Suppressor macrophage treated with lipopolysaccharide for 1 hour (primary cell): Measurements from ENCODE around the gene SLC10A7.

Experiments
- DNase-seq, 3 donors: peaks; one replicate each; pipeline ENCODE4 v3.0.0-alpha.2; 2020 to 2022

SLC10A7 gene

GRCh38 chr4:146252969-146253611, 268.6 kb downstream of the SLC10A7 start:
- DNase-seq = no peak

GRCh38 chr4:146247356-146247755, 274.4 kb downstream of the SLC10A7 start:
- no peak for DNase-seq

GRCh38 chr4:146246381-146246780, 275.4 kb downstream of the SLC10A7 start:
- DNase-seq = no peak

- no peak for DNase-seq
Observed at GRCh38 chr4:146245850-146246249, 275.9 kb downstream of the SLC10A7 start.

GRCh38 chr4:146245246-146245645, 276.5 kb downstream of the SLC10A7 start:
- no peak for DNase-seq

GRCh38 chr4:146244496-146244895, 277.2 kb downstream of the SLC10A7 start:
- DNase-seq = no peak

- DNase-seq = no peak
Observed at GRCh38 chr4:146243883-146244277, 277.9 kb downstream of the SLC10A7 start.

GRCh38 chr4:146243141-146243882, 278.4 kb downstream of the SLC10A7 start:
- DNase-seq = peak; percentile 74 to 79 (median 78)

- no peak for DNase-seq
Observed at GRCh38 chr4:146238107-146238506, 283.6 kb downstream of the SLC10A7 start.

- no peak for DNase-seq
Observed at GRCh38 chr4:146237092-146237491, 284.6 kb downstream of the SLC10A7 start.

- no peak for DNase-seq
Observed at GRCh38 chr4:146236216-146236615, 285.5 kb downstream of the SLC10A7 start.

GRCh38 chr4:146235654-146236177, 286.0 kb downstream of the SLC10A7 start:
- peak; percentile 78 to 88 (median 86) for DNase-seq

GRCh38 chr4:146232131-146232722, 289.5 kb downstream of the SLC10A7 start:
- DNase-seq = peak; percentile 11 to 56 (median 42)

- no peak for DNase-seq
Observed at GRCh38 chr4:146229406-146229805, 292.3 kb downstream of the SLC10A7 start.

- no peak for DNase-seq
Observed at GRCh38 chr4:146224326-146224966, 297.3 kb downstream of the SLC10A7 start.

GRCh38 chr4:146222313-146222712, 299.4 kb downstream of the SLC10A7 start:
- DNase-seq = no peak

GRCh38 chr4:146214238-146214637, 307.5 kb downstream of the SLC10A7 start, which contains the start of gene REELD1:
REELD1 (plus strand) TSS chr4:146214538; CDS start chr4:146216953, 2,415 bp downstream.
- no peak for DNase-seq

- no peak for DNase-seq
Observed at GRCh38 chr4:146212781-146213180, 309.0 kb downstream of the SLC10A7 start.

- DNase-seq = no peak
Observed at GRCh38 chr4:146211440-146211839, 310.3 kb downstream of the SLC10A7 start.

- no peak for DNase-seq
Observed at GRCh38 chr4:146210890-146211289, 310.9 kb downstream of the SLC10A7 start.

GRCh38 chr4:146207410-146207809, 314.3 kb downstream of the SLC10A7 start:
- DNase-seq = no peak
